Liver (tissue), 9 donors: ENCODE measurements around the gene CCDC92. TPM values are rescaled to one million over a fixed set of nuclear protein-coding genes. Genes with fewer than 3 reads are reported as not detected.

Source experiments
- DNase-seq: peaks from one replicate; pipeline ENCODE4 v3.0.0-alpha.2; 2017; ENCODE audit warnings: low spot score
- H3K27ac ChIP-seq, 2 donors: one replicate each; pipeline ENCODE4 v1.7.0; 2013; ENCODE audit warnings: inconsistent platforms in 2 of 2, low read length in 2 of 2, control low read depth in 1 of 2, low read depth in 1 of 2, mild to moderate bottlenecking in 1 of 2
- H3K27me3 ChIP-seq, 4 donors: one replicate each; pipeline versions ENCODE4 v1.6.1 to v1.7.0; 2013; ENCODE audit warnings: low read length in 3 of 4, inconsistent platforms in 1 of 4, mild to moderate bottlenecking in 1 of 4, moderate library complexity in 1 of 4; ENCODE audit not compliant: control insufficient read depth in 4 of 4, insufficient read depth in 4 of 4
- H3K36me3 ChIP-seq, 4 donors: one replicate each; pipeline versions ENCODE4 v1.6.1 to v1.7.0; 2013; ENCODE audit warnings: low read length in 3 of 4, mild to moderate bottlenecking in 3 of 4, low read depth in 1 of 4, moderate library complexity in 1 of 4; ENCODE audit not compliant: control insufficient read depth in 4 of 4, insufficient read depth in 3 of 4
- H3K4me1 ChIP-seq, 4 donors: one replicate each; pipeline versions ENCODE4 v1.6.1 to v1.7.0; 2013; ENCODE audit warnings: low read length in 3 of 4, mild to moderate bottlenecking in 3 of 4, moderate library complexity in 1 of 4; ENCODE audit not compliant: control insufficient read depth in 4 of 4, insufficient read depth in 4 of 4
- H3K4me3 ChIP-seq, 3 donors: one replicate each; pipeline versions ENCODE4 v1.6.1 to v1.7.0; 2013; ENCODE audit warnings: low read length in 3 of 3, control low read depth in 1 of 3, low read depth in 1 of 3, mild to moderate bottlenecking in 1 of 3
- H3K9ac ChIP-seq, 2 donors: one replicate each; pipeline ENCODE4 v1.7.0; 2013; ENCODE audit warnings: low read length in 2 of 2, mild to moderate bottlenecking in 2 of 2, moderate library complexity in 2 of 2, control low read depth in 1 of 2, low read depth in 1 of 2
- H3K9me3 ChIP-seq, 4 donors: one replicate each; pipeline versions ENCODE4 v1.6.1 to v1.7.0; 2013; ENCODE audit warnings: low read length in 3 of 4; ENCODE audit not compliant: control insufficient read depth in 4 of 4
- ATF3 ChIP-seq: IDR thresholded peaks from 2 replicates; pipeline ENCODE4 v1.6.1; 2016; ENCODE audit warnings: antibody characterized with exemption
- CTCF ChIP-seq: fragments of 150-350 bp; IDR thresholded peaks from 2 replicates; pipeline ENCODE4 v1.5.1; 2017; ENCODE audit warnings: improper control_type of control experiment, low read depth, low read length; ENCODE audit not compliant: missing input control
- EGR1 ChIP-seq, 2 donors: IDR thresholded peaks; 2 replicates each; pipeline ENCODE4 v1.6.1; 2016 to 2018; ENCODE audit warnings: antibody characterized with exemption in 2 of 2, low read depth in 2 of 2
- FOXA1 ChIP-seq: IDR thresholded peaks from 2 replicates; pipeline ENCODE4 v1.6.1; 2016; ENCODE audit warnings: antibody characterized with exemption
- FOXA2 ChIP-seq: IDR thresholded peaks from 2 replicates; pipeline ENCODE4 v1.6.1; 2016; ENCODE audit warnings: antibody characterized with exemption
- GABPA ChIP-seq, 2 donors: IDR thresholded peaks in 1 of 2; conservative IDR thresholded peaks in 1 of 2; 2 replicates each; pipeline ENCODE4 v1.6.1; 2016; ENCODE audit warnings: antibody characterized with exemption in 2 of 2, mild to moderate bottlenecking in 1 of 2, moderate library complexity in 1 of 2
- HNF4A ChIP-seq, 2 donors: conservative IDR thresholded peaks; 2 replicates each; pipeline ENCODE4 v1.6.1; 2016; ENCODE audit warnings: antibody characterized with exemption in 2 of 2, mild to moderate bottlenecking in 2 of 2
- HNF4G ChIP-seq: IDR thresholded peaks from 2 replicates; pipeline ENCODE4 v1.6.1; 2016; ENCODE audit warnings: antibody characterized with exemption
- JUND ChIP-seq, 2 donors: IDR thresholded peaks; 2 replicates each; pipeline ENCODE4 v1.6.1; 2016; ENCODE audit warnings: antibody characterized with exemption in 2 of 2
- MAX ChIP-seq: IDR thresholded peaks from 2 replicates; pipeline ENCODE4 v1.6.1; 2016; ENCODE audit warnings: antibody characterized with exemption
- NR2F2 ChIP-seq: IDR thresholded peaks from 2 replicates; pipeline ENCODE4 v1.6.1; 2016; ENCODE audit warnings: antibody characterized with exemption
- RAD21 ChIP-seq, 2 donors: IDR thresholded peaks; 2 replicates each; pipeline ENCODE4 v1.6.1; 2016; ENCODE audit warnings: antibody characterized with exemption in 2 of 2, mild to moderate bottlenecking in 2 of 2
- REST ChIP-seq: IDR thresholded peaks from 2 replicates; pipeline ENCODE4 v1.6.1; 2016; ENCODE audit warnings: antibody characterized with exemption, mild to moderate bottlenecking
- RXRA ChIP-seq, 2 donors: IDR thresholded peaks; 2 replicates each; pipeline ENCODE4 v1.6.1; 2017 to 2018; ENCODE audit warnings: antibody characterized with exemption in 2 of 2, mild to moderate bottlenecking in 1 of 2
- SP1 ChIP-seq: IDR thresholded peaks from 2 replicates; pipeline ENCODE4 v1.6.1; 2018; ENCODE audit warnings: antibody characterized with exemption, mild to moderate bottlenecking
- TAF1 ChIP-seq: conservative IDR thresholded peaks from 2 replicates; pipeline ENCODE4 v1.6.1; 2016; ENCODE audit warnings: antibody characterized with exemption, mild to moderate bottlenecking
- YY1 ChIP-seq: IDR thresholded peaks from 2 replicates; pipeline ENCODE4 v1.6.1; 2016; ENCODE audit warnings: antibody characterized with exemption, mild to moderate bottlenecking
- ZBTB33 ChIP-seq: IDR thresholded peaks from 2 replicates; pipeline ENCODE4 v1.6.1; 2016; ENCODE audit warnings: antibody characterized with exemption
- WGBS: extraction: QIAGEN DNeasy Blood & Tissue Kit; methylation state at CpG from one replicate; pipeline ENCODE4 v1.1.7; 2013; 5-methylcytosine and 5-hydroxymethylcytosine counted together
- polyA plus RNA-seq, 2 donors: library from polyadenylated mRNA; stranded (reverse) in 1 of 2; unstranded in 1 of 2; fragments of 200-250 nt in 1 of 2; fragments of >200 nt in 1 of 2; fragmentation: Nextera tagmentation in 1 of 2; extraction: Ambion mirVana in 1 of 2; gene quantifications; one replicate each; pipeline versions ENCODE4 v1.2.1 to v1.2.3, GENCODE V29; 2013 to 2015
- total RNA-seq, 2 donors: library from RNA; depleted of rRNA; stranded (reverse); fragments of >200 nt; gene quantifications; one replicate each; pipeline ENCODE4 v1.2.3, GENCODE V29; 2014
- donor health status: healthy.
- donor health status: healthy.
- donor health status: healthy.
- donor health status: healthy.
- donor health status: healthy.

CCDC92 gene
- total and polyA plus RNA-seq, 4 donors = 2.1 to 14.6 (median 9.3) TPM

GRCh38 chr12:124018539-124018938, 45.9 kb upstream of the CCDC92 start:
- no peaks in the 10 kb centered on the region for H3K9me3 ChIP-seq
- H3K4me3 ChIP-seq = no peak overlapping the region
- no peaks in the 10 kb centered on the region for H3K27me3 ChIP-seq
- H3K4me1 ChIP-seq = peaks cover 0 to 10% (median 6%) of the 10 kb centered on the region in 4 donors
- no peak overlapping the region for H3K9ac ChIP-seq
- H3K36me3 ChIP-seq = no peaks in the 10 kb centered on the region
- DNase-seq = no peak
- no peak overlapping the region for H3K27ac ChIP-seq
- WGBS = 86% methylated on average over 2 of the region's 2 CpGs
- TF ChIP-seq REST (no peak), SP1 (no peak), CTCF (no peak), YY1 (no peak), JUND (IDR thresholded peaks at IDR 0.05) (no peak), RAD21 (IDR thresholded peaks at IDR 0.05) (no peak), ZBTB33 (no peak), TAF1 (no peak), RXRA (IDR thresholded peaks at IDR 0.05) (no peak), EGR1 (IDR thresholded peaks at IDR 0.05; ENCODE audit: low read depth in 2 of 2) (no peak), FOXA2 (no peak), FOXA1 (no peak), MAX (no peak), GABPA (IDR thresholded peaks at IDR 0.05 in 1 of 2, conservative IDR thresholded peaks at IDR 0.05 in 1 of 2) (no peak)

GRCh38 chr12:124017064-124017463, 44.4 kb upstream of the CCDC92 start:
- Histone ChIP-seq H3K27me3 (no peaks in the 10 kb centered on the region), H3K9ac (no peak overlapping the region), H3K36me3 (peaks cover 4 to 12% (median 11%) of the 10 kb centered on the region in 4 donors), H3K4me3 (no peak overlapping the region), H3K4me1 (peaks cover 0 to 18% (median 7%) of the 10 kb centered on the region in 4 donors), H3K9me3 (no peaks in the 10 kb centered on the region), H3K27ac (no peak overlapping the region)
- no peak for DNase-seq
- 95% methylated on average over 2 of the region's 2 CpGs for WGBS
- TF ChIP-seq REST (no peak), FOXA1 (no peak), HNF4G (no peak), RAD21 (IDR thresholded peaks at IDR 0.05) (no peak), JUND (IDR thresholded peaks at IDR 0.05) (no peak), SP1 (no peak), CTCF (no peak), ATF3 (no peak), GABPA (IDR thresholded peaks at IDR 0.05 in 1 of 2, conservative IDR thresholded peaks at IDR 0.05 in 1 of 2) (no peak), YY1 (no peak), RXRA (IDR thresholded peaks at IDR 0.05) (no peak), FOXA2 (no peak), NR2F2 (no peak), HNF4A (conservative IDR thresholded peaks at IDR 0.05) (no peak), TAF1 (no peak)
